Brain pericyte (primary cell): Measurements from ENCODE around the gene ALOX5AP.
"Not testable (repeated sequence)": the region's sequence is repeated elsewhere in the genome, so short reads cannot be mapped to it uniquely, and the experiment has no call there.

Source experiments
- DNase-seq: peaks from one replicate; pipeline ENCODE4 v3.0.0-alpha.2; 2012; ENCODE audit warnings: low read depth, low spot score

ALOX5AP gene

GRCh38 chr13:30737511-30738337 lies 2.4 kb downstream of the ALOX5AP start:
- no peak for DNase-seq

GRCh38 chr13:30738526-30739236 lies 3.3 kb downstream of the ALOX5AP start:
- DNase-seq, result no peak

- no peak for DNase-seq
These were observed 3.8 kb downstream of the ALOX5AP start for GRCh38 chr13:30739237-30739528.

GRCh38 chr13:30739761-30740642 lies 4.7 kb downstream of the ALOX5AP start:
- DNase-seq, result no peak

GRCh38 chr13:30742901-30743300 lies 7.6 kb downstream of the ALOX5AP start:
- DNase-seq, result no peak

GRCh38 chr13:30743319-30744055 lies 8.1 kb downstream of the ALOX5AP start:
- peak; percentile 73 for DNase-seq

- DNase-seq, result no peak
These were observed 8.8 kb downstream of the ALOX5AP start for GRCh38 chr13:30744056-30744680.

- DNase-seq, result no peak
These were observed 9.3 kb downstream of the ALOX5AP start for GRCh38 chr13:30744681-30745077.

GRCh38 chr13:30745906-30746686 lies 10.8 kb downstream of the ALOX5AP start:
- DNase-seq, result no peak

GRCh38 chr13:30746791-30747190 lies 11.4 kb downstream of the ALOX5AP start:
- DNase-seq, result no peak

GRCh38 chr13:30747845-30748244 lies 12.5 kb downstream of the ALOX5AP start:
- not testable (repeated sequence) for DNase-seq

GRCh38 chr13:30748717-30749116 lies 13.4 kb downstream of the ALOX5AP start:
- no peak for DNase-seq

- DNase-seq, result no peak
These were observed 14.7 kb downstream of the ALOX5AP start for GRCh38 chr13:30750036-30750435.

GRCh38 chr13:30751183-30751933 lies 16.0 kb downstream of the ALOX5AP start:
- no peak for DNase-seq

- DNase-seq, result no peak
These were observed 17.0 kb downstream of the ALOX5AP start for GRCh38 chr13:30752201-30752797.

GRCh38 chr13:30753030-30753616 lies 17.8 kb downstream of the ALOX5AP start:
- no peak for DNase-seq

- DNase-seq, result no peak
These were observed 20.3 kb downstream of the ALOX5AP start for GRCh38 chr13:30755678-30756077.

GRCh38 chr13:30757026-30757742 lies 21.8 kb downstream of the ALOX5AP start:
- no peak for DNase-seq
